K562 (cell line): ENCODE results near the gene PGPEP1. TPM values are rescaled to one million over a fixed set of nuclear protein-coding genes. Genes with fewer than 3 reads are reported as not detected.

Experiments
- FOXM1 ChIP-seq, 2 experiments: fragments of 450-650 bp in 1 of 2; sonication (generic) in 1 of 2; formaldehyde crosslinking in 1 of 2; IDR thresholded peaks; 2 replicates each; pipeline versions ENCODE4 v1.6.1 to v1.9.0; 2017 to 2022; ENCODE audit warnings: low read depth in 2 of 2, mild to moderate bottlenecking in 2 of 2, missing genetic modification reagents in 1 of 2, moderate library complexity in 1 of 2
- JUN ChIP-seq, 2 experiments: sonication (generic) in 1 of 2; formaldehyde crosslinking in 1 of 2; IDR thresholded peaks; 2 replicates each; pipeline versions ENCODE4 v1.6.1 to v1.8.0; 2012 to 2022; ENCODE audit warnings: borderline replicate concordance in 2 of 2, mild to moderate bottlenecking in 2 of 2, improper control_type of control experiment in 1 of 2, low read depth in 1 of 2, low read length in 1 of 2, missing genetic modification reagents in 1 of 2
- MCM2 ChIP-seq: fragments of 450-650 bp; IDR thresholded peaks from 2 replicates; pipeline ENCODE4 v1.6.1; 2017; ENCODE audit warnings: low read depth, mild to moderate bottlenecking
- NEUROD1 ChIP-seq: fragments of 150-350 bp; IDR thresholded peaks from 2 replicates; pipeline ENCODE4 v1.6.1; 2014; ENCODE audit warnings: borderline replicate concordance, low read length, low read depth; ENCODE audit not compliant: partially characterized antibody
- SMARCA4 ChIP-seq: fragments of 450-650 bp; IDR thresholded peaks from 2 replicates; pipeline ENCODE4 v1.6.1; 2016
- ZNF175 ChIP-seq: fragments of 200-800 bp; sonication (Bioruptor generic); IDR thresholded peaks from 2 replicates; pipeline ENCODE4 v1.6.1; 2016; ENCODE audit warnings: low read depth, mild to moderate bottlenecking, missing genetic modification characterization, missing compliant biosample characterization
- polyA plus RNA-seq, 8 experiments: library from polyadenylated mRNA; depleted of rRNA in 4 of 8; stranded (reverse) in 5 of 8; unstranded in 3 of 8; fragments of >200 nt; fragmentation: Nextera tagmentation in 2 of 8; fragmentation: Illumina TruSeq in 1 of 8; extraction: Ambion mirVana in 2 of 8; extraction: Trizol in 1 of 8; gene quantifications; 2 replicates each; pipeline versions ENCODE4 v1.2.1 to v1.2.3, GENCODE V29; 2011 to 2014; ENCODE audit warnings: inconsistent platforms in 1 of 8, missing spikeins in 1 of 8
- total RNA-seq, 7 experiments: library from RNA; depleted of rRNA in 6 of 7; stranded (reverse); fragments of >200 nt in 6 of 7; fragmentation: Illumina TruSeq in 2 of 7; extraction: Trizol in 2 of 7; gene quantifications; 2 replicates each; pipeline versions ENCODE4 v1.2.1 to v1.2.3, GENCODE V29; 2011 to 2021; ENCODE audit warnings: low replicate concordance in 1 of 7
- TF ChIP-seq, protein P1 (sequence below), 2 experiments: fragments of 450-650 bp; formaldehyde crosslinking in 1 of 2; IDR thresholded peaks; 2 replicates each; pipeline versions ENCODE4 v1.4.0 to v1.6.1; 2014 to 2020; ENCODE audit warnings: mild to moderate bottlenecking in 2 of 2, borderline replicate concordance in 1 of 2, low read depth in 1 of 2
- TF ChIP-seq, protein P2 (sequence below): fragments of 450-650 bp; IDR thresholded peaks from 2 replicates; pipeline ENCODE4 v1.6.1; 2017; ENCODE audit warnings: antibody characterized with exemption
- TF ChIP-seq, protein P3 (sequence below): fragments of 200-800 bp; sonication (Bioruptor generic); IDR thresholded peaks from 2 replicates; pipeline ENCODE4 v1.6.1; 2016; ENCODE audit warnings: missing genetic modification characterization, missing compliant biosample characterization

PGPEP1 gene
- total and polyA plus RNA-seq, 9 of the 15 experiments (the other 6 are each of a cell fraction or from before 2014, with no cell fraction given) = 10.0 to 69.6 (median 33.5) TPM

- TF ChIP-seq FOXM1 (IDR thresholded peaks at IDR 0.05; ENCODE audit: low read depth) = no peak
- no peak for TF ChIP-seq FOXM1 (CRISPR knock-in tag; IDR thresholded peaks at IDR 0.05; ENCODE audit: low read depth)
- TF ChIP-seq ZNF175 (CRISPR knock-in tag) = peak; percentile 10; the same call in 1 of the 2 replicates
- TF ChIP-seq SMARCA4 = no peak
- TF ChIP-seq, protein P1, sequence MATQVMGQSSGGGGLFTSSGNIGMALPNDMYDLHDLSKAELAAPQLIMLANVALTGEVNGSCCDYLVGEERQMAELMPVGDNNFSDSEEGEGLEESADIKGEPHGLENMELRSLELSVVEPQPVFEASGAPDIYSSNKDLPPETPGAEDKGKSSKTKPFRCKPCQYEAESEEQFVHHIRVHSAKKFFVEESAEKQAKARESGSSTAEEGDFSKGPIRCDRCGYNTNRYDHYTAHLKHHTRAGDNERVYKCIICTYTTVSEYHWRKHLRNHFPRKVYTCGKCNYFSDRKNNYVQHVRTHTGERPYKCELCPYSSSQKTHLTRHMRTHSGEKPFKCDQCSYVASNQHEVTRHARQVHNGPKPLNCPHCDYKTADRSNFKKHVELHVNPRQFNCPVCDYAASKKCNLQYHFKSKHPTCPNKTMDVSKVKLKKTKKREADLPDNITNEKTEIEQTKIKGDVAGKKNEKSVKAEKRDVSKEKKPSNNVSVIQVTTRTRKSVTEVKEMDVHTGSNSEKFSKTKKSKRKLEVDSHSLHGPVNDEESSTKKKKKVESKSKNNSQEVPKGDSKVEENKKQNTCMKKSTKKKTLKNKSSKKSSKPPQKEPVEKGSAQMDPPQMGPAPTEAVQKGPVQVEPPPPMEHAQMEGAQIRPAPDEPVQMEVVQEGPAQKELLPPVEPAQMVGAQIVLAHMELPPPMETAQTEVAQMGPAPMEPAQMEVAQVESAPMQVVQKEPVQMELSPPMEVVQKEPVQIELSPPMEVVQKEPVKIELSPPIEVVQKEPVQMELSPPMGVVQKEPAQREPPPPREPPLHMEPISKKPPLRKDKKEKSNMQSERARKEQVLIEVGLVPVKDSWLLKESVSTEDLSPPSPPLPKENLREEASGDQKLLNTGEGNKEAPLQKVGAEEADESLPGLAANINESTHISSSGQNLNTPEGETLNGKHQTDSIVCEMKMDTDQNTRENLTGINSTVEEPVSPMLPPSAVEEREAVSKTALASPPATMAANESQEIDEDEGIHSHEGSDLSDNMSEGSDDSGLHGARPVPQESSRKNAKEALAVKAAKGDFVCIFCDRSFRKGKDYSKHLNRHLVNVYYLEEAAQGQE (IDR thresholded peaks at IDR 0.05; ENCODE audit: borderline replicate concordance) = no peak
- TF ChIP-seq, protein P1 (CRISPR knock-in tag; IDR thresholded peaks at IDR 0.05; ENCODE audit: low read depth) = 0 out of 2 replicates have a peak, but pooled peaks have one; percentile 45
- TF ChIP-seq, protein P2, sequence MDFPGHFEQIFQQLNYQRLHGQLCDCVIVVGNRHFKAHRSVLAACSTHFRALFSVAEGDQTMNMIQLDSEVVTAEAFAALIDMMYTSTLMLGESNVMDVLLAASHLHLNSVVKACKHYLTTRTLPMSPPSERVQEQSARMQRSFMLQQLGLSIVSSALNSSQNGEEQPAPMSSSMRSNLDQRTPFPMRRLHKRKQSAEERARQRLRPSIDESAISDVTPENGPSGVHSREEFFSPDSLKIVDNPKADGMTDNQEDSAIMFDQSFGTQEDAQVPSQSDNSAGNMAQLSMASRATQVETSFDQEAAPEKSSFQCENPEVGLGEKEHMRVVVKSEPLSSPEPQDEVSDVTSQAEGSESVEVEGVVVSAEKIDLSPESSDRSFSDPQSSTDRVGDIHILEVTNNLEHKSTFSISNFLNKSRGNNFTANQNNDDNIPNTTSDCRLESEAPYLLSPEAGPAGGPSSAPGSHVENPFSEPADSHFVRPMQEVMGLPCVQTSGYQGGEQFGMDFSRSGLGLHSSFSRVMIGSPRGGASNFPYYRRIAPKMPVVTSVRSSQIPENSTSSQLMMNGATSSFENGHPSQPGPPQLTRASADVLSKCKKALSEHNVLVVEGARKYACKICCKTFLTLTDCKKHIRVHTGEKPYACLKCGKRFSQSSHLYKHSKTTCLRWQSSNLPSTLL = no peak
- TF ChIP-seq, protein P3, sequence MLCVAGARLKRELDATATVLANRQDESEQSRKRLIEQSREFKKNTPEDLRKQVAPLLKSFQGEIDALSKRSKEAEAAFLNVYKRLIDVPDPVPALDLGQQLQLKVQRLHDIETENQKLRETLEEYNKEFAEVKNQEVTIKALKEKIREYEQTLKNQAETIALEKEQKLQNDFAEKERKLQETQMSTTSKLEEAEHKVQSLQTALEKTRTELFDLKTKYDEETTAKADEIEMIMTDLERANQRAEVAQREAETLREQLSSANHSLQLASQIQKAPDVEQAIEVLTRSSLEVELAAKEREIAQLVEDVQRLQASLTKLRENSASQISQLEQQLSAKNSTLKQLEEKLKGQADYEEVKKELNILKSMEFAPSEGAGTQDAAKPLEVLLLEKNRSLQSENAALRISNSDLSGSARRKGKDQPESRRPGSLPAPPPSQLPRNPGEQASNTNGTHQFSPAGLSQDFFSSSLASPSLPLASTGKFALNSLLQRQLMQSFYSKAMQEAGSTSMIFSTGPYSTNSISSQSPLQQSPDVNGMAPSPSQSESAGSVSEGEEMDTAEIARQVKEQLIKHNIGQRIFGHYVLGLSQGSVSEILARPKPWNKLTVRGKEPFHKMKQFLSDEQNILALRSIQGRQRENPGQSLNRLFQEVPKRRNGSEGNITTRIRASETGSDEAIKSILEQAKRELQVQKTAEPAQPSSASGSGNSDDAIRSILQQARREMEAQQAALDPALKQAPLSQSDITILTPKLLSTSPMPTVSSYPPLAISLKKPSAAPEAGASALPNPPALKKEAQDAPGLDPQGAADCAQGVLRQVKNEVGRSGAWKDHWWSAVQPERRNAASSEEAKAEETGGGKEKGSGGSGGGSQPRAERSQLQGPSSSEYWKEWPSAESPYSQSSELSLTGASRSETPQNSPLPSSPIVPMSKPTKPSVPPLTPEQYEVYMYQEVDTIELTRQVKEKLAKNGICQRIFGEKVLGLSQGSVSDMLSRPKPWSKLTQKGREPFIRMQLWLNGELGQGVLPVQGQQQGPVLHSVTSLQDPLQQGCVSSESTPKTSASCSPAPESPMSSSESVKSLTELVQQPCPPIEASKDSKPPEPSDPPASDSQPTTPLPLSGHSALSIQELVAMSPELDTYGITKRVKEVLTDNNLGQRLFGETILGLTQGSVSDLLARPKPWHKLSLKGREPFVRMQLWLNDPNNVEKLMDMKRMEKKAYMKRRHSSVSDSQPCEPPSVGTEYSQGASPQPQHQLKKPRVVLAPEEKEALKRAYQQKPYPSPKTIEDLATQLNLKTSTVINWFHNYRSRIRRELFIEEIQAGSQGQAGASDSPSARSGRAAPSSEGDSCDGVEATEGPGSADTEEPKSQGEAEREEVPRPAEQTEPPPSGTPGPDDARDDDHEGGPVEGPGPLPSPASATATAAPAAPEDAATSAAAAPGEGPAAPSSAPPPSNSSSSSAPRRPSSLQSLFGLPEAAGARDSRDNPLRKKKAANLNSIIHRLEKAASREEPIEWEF (CRISPR knock-in tag) = no peak
- TF ChIP-seq MCM2 = no peak
- TF ChIP-seq JUN (IDR thresholded peaks at IDR 0.05; ENCODE audit: borderline replicate concordance, low read depth, low read length) = no peak
- TF ChIP-seq JUN (CRISPR knock-in tag; IDR thresholded peaks at IDR 0.05; ENCODE audit: borderline replicate concordance) = 0 out of 2 replicates have a peak, but pooled peaks have one; percentile 46
- TF ChIP-seq NEUROD1 = peak; percentile 10
Measured at GRCh38 chr19:18417250-18418028, 77.0 kb downstream of the PGPEP1 start (continued).
